RWPE1 (cell line): ENCODE measurements around the gene KIZ.

Source experiments
- CTCF ChIA-PET: fragments of 350-600 bp; sonication (Branson Sonifier 250); formaldehyde crosslinking; extraction: SDS; loops from one replicate; lab custom pipeline; 2021; lab: Yijun Ruan, JAX
- POLR2A ChIA-PET: fragments of 400-600 bp; formaldehyde crosslinking; extraction: SDS; loops from one replicate; lab custom pipeline; 2020; ENCODE audit warnings: antibody characterized with exemption; ENCODE audit not compliant: low non-redundant PET; lab: Yijun Ruan, JAX
- DNase-seq: peaks from one replicate; pipeline ENCODE4 v3.0.0; 2012; ENCODE audit warnings: low spot score
- H3K27ac ChIP-seq: fragments of 450-650 bp; 2 replicates; pipeline ENCODE4 v1.5.1; 2017
- TF ChIP-seq, protein P1 (sequence below): fragments of 450-650 bp; conservative IDR thresholded peaks from 2 replicates; pipeline ENCODE4 v1.5.1; 2017; ENCODE audit warnings: low read depth, mild to moderate bottlenecking

KIZ gene

DNA sequence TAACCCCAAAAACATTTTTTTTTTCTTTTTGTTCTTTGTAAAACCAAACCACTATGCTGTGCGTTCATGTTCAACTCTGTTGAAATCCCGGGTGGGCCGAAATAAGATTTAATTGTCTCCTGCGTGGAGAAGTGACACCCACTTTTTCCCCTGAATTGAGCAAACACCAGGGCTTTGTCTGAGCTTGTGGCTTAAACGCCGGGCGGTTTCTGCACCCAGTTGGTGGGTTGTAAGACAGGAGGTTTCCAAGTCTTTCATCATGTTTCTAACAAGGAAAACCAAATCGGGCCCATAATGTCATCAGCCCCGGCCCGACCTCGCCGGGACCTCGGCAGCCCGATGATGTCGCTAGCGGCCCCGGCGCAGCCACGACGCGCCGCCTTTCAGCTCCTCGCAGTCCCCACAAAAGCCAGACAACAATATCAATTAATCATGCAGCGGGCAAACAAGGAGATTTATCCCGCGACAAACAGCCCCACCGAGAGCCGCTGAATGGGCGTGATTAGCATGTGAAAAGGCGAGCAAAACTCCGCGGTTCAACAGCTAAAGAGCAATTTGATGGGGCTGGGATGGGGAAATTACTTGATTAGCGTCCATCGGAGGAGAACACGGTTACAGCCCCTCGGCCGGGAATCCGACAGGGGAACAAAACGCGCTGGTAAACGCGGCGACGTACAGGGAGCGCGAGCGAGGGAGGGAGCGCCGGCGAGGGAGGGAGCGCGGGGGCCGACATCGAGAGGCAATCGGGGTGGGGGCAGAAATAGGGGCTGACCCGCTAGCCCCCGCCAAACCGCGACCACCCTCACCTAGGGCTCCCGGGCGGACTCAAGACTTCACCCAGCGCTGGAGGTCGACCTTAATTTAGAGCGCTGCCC lies 25.1 kb upstream of the KIZ start:
- TF ChIP-seq, protein P1, sequence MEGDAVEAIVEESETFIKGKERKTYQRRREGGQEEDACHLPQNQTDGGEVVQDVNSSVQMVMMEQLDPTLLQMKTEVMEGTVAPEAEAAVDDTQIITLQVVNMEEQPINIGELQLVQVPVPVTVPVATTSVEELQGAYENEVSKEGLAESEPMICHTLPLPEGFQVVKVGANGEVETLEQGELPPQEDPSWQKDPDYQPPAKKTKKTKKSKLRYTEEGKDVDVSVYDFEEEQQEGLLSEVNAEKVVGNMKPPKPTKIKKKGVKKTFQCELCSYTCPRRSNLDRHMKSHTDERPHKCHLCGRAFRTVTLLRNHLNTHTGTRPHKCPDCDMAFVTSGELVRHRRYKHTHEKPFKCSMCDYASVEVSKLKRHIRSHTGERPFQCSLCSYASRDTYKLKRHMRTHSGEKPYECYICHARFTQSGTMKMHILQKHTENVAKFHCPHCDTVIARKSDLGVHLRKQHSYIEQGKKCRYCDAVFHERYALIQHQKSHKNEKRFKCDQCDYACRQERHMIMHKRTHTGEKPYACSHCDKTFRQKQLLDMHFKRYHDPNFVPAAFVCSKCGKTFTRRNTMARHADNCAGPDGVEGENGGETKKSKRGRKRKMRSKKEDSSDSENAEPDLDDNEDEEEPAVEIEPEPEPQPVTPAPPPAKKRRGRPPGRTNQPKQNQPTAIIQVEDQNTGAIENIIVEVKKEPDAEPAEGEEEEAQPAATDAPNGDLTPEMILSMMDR: no peak
- ChIA-PET CTCF (interaction anchor here (0.7 kb wide), 1 partner anchor 13 kb away, joined by 3 read pairs; no protein-coding TSS in a partner anchor), POLR2A (no interaction called here)
- DNase-seq: no peak
- H3K27ac ChIP-seq: no peak overlapping the region

DNA sequence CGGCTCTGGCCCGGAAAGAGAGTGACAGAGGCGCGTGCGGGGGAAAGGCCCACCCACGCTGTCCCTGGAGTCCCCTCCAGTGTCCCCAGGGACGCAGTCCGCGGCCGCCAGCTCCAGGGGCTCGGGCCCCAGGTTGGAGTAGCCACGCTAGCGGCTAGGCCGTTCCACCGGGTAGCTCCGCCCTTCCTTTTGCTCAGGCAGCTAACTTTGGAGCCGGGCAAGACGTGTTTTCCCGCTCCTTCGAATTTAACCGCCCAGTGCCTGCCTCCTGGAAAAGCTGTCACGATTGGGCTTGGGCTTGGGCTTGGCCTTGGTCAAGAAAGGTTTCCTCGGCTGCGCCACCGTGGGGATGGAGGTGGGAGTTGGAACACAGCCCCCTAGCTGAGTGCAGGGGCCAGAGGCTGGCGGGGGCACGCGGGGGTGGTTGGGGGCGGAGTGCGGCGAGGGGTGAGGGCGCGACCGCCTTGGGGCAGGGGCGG lies 24.4 kb upstream of the KIZ start:
- DNase-seq: no peak
- no peak overlapping the region for H3K27ac ChIP-seq
- POLR2A ChIA-PET: no interaction called here
- CTCF ChIA-PET: no interaction called here
- TF ChIP-seq, protein P1: no peak

DNA sequence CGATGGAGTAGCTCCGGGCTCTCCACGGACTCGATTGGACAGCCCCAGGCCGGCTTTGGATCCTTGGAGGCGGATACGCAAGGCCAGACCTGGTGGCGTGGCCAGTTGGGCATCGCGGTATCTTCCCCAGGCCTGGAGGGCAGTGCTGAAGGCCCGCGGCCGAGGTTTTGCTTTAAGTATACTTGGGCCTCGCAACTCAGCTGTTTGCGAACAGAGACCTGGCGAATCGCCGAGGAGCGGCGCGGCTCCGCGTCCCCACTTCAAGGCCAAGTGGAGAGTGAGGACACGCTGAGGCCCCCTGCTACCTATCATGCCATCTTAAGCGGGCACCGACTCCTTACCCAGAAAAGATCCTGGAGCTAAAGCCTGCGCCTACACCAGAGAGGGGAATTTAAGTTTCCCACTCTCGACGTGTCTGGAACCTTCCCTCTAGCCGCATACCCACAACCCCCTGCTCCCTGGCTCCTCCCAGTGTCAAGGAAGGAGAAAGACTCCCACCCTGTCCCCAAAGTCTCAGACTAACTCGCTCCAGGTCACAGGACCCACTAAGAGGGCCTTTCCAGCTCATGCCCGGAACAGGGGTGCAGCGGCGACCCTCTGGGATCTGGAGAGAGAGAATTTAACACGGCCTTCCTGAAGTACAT lies 23.8 kb upstream of the KIZ start:
- CTCF ChIA-PET: no interaction called here

DNA sequence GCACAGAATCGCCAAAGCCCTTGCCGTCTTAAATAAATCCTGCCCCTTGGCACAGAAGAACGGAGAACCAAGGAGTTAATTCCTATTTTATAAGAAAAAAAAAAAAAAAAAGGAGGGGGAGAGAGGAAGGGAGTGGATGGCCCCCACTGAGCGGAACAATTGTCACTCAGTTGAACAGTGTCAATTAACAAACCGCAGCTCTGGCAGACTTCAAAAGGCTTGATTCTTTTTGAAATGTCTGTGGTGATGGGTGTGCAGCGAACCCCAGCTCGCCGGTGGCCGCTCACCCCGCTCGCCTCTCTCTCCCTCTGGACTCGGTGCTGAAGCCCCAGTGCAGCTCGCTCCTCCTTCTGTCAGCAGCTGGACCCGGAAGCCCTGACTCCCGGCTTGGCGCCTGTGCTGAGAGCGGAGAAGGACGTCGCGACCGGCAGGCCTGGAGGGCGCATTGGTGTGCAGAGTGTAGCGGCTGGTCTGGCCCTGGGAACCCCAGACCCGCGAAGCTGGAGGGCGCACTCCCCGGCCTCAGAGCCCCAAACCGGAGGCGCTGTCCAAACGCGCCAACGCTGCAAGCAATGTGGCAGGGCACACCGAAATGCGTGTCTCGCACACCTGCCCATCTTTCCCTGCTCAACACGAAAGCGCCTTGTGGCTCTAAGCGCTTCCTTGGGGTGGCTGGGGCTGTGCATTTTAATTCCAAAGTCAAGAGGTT lies 23.1 kb upstream of the KIZ start:
- TF ChIP-seq, protein P1: no peak
- DNase-seq: no peak
- H3K27ac ChIP-seq: no peak overlapping the region
- ChIA-PET POLR2A (no interaction called here), CTCF (no interaction called here)

More for the DNA sequence above, 23.8 kb upstream of the KIZ start:
- POLR2A ChIA-PET: no interaction called here
- H3K27ac ChIP-seq: no peak overlapping the region
- TF ChIP-seq, protein P1: no peak
- DNase-seq: no peak

DNA sequence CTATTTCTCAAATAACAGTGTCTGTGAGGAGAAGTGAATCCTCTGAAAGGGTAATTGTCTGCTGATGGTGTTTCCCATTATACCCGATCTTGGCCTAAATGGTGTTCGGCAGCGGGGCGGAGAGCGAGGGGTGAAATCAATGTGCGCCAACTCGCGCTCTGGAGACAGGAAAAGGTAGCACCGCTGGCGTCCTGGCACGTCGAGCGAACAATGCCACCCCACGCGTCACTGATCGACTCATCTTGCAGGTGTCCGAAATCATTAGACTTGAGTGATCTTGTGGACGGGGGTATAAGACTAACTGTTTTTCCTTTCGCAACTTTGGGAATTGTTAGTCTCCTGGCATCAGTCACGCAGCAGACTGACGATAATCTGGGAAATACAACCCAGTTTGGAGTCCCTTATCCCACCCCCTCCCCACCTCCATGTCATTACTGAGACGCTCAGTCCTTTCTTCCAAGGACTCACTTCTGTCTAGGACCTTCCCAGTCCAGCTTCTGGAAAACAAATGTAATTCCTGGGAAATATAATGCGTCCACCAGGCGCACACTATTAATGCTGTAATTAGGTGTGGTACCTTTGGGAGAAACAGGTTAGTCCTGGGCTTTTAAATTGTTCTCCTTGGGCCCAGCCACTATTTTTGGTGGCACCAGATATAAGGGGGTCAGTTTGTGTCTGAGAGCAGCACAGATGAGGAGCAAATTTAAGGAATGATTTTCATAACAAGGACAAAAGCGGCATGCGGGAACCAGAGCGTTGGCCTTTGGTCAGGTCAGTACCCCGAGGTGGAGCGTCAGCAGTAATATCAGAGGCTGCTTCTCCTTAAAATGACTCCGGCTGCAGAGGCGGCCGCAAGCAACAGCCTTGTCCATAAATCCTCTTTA lies 22.1 kb upstream of the KIZ start:
- no peak for DNase-seq
- ChIA-PET POLR2A (no interaction called here), CTCF (no interaction called here)
- TF ChIP-seq, protein P1: no peak
- H3K27ac ChIP-seq: no peak overlapping the region
